Endometrium (tissue), 2 donors: ENCODE results near the gene GPHN.

Source experiments
- FAIRE-seq: peaks from 2 replicates; lab custom pipeline; 2012; peaks lifted over from hg19 to GRCh38; lab: Jason Lieb, UNC
- donor health status: control.
- donor health status: control.

GPHN gene

DNA sequence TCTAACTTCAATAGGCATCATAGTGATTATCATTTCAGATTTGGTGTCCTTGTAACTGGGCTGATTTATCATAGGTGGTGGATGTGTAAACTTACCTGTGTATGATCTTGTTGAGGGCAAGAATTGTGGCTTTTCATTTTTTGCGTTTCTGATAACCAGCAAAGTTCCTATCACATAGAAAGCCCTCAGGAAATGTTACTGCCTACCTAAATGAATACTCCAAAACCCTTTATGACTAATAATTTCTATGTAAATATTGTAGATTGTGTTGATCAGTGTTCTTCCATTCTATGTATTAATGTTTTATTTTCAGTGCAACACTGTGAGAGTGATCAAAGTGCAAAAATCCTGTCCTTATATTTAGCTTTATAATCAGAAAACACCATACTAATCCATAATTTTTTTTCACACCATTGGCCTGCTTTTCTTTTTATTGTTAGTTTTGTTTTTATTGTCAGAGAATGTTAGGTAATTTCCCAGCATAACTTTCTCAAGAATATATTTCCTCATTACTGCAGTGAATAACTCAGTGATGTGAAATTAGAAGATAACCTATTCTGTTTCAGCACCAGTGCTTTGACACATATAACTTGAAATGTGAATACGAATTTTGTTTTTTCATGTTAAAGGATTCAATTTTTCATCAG, 94.1 kb downstream of the GPHN start:
- no peak for FAIRE-seq

GRCh38 chr14:66603945-66604344, 96.0 kb downstream of the GPHN start:
- FAIRE-seq = no peak

DNA sequence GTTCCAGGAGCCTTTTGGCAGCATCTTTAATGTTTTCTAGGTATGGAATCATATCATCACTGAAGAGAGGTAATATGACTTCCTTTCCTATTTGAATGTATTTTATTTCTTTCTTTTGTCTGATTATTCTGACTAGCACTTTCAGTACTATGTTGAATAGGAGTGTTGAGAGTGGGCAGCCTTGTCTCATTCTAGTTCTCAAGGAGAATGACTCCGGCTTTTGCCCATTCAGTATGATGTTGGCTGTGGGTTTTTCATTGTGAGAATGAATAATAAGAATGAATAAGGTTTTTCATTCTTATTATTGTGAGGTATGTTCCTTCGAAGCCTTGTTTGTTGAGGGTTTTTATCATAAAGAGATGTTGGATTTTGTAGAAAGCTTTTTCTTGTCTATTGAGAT, 98.9 kb downstream of the GPHN start:
- no peak for FAIRE-seq

DNA sequence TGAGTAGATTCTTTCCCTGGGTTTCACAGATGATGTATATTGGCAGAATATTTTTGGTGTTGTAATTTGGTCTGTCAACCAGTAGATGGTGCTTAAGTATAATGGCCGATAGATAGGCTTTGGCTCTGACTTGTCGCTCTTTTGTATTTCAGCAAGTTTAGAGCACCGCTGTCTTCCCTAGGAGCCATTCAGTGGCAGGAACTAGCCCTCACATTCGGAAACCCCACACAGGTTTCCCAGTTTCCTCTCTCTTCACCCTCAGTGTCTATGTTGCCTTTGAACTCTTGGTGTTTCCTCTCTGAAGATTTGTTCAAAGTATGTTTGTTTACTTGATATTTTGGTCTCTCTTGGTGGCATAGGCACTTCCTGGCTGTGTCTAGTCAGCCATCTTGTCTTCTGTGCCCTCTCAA, 102.2 kb downstream of the GPHN start:
- no peak for FAIRE-seq

DNA sequence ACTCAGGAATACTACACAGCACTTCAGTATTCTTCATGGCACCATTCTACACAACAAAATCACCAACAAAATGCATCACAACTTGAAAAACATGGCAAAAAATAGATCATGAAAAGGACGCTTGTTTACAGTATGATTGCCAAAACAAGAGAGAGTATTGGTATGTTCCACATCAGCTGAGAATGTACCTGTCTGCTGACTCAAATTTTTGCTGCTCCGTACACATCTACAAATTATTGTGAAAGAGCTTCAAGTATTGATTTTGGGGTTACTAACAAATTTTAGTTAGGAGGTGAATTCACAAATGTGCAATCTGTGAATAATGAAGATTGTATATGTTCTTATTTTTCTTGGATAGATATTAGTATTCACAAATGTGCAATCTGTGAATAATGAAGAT, 105.4 kb downstream of the GPHN start:
- no peak for FAIRE-seq

DNA sequence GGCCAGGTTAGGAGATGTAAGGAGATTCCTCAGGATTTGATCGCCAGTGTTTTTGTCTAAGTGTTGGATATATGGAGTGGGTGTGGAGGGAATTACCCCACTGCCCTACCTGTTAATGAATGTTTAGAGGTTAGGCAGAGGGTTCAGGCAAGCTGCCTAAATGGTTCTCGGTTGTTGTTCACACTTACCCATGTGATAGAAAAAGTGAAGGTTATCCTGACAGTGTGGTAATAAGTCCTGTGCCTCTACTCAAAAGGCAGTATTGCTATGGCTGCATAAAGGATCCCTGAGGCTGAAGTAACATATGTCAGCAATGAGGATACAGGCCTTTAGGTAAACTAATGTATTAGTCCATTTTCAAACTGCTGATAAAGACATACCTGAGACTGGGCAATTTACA, 112.0 kb downstream of the GPHN start:
- no peak for FAIRE-seq

DNA sequence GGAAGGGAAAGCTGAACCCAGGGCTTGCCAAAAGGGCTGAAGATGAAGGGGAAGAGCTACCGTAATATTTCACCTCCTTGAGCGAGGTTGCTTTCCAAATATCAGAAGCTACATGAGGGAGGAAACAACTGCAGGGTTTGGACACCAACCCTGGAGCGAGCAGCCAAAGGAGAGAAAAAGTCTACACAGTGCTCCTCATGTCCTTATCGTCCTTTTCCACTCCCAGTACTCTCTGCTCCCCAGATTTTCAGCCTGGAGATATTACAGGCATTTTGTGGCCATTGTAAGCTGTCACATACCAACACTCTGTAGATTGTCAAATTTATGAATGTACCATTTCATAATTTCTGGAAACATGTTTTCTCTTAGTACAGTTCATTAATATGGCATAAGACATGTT, 115.9 kb downstream of the GPHN start:
- FAIRE-seq = no peak

- FAIRE-seq = no peak
These were observed 116.5 kb downstream of the GPHN start for GRCh38 chr14:66624336-66624937.

GRCh38 chr14:66628636-66629035, 120.7 kb downstream of the GPHN start:
- peak; percentile 26 for FAIRE-seq

DNA sequence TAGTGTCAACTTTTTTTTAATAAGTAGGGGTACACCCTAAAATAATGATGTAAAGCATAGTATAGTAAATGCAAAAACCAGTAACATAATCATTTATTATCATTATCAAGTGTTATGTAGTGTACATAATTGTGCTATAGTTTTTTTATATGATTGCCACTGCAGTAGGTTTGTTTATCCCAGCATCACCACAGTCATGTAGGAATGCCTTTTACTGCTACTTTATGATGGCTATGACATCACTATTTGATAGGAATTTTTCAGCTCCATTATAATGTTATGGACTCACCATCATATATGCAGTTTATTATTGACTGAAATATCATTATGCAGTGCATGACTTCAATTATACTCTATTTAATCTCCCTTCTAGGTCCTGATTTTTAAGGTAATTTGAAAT, 121.6 kb downstream of the GPHN start:
- no peak for FAIRE-seq

DNA sequence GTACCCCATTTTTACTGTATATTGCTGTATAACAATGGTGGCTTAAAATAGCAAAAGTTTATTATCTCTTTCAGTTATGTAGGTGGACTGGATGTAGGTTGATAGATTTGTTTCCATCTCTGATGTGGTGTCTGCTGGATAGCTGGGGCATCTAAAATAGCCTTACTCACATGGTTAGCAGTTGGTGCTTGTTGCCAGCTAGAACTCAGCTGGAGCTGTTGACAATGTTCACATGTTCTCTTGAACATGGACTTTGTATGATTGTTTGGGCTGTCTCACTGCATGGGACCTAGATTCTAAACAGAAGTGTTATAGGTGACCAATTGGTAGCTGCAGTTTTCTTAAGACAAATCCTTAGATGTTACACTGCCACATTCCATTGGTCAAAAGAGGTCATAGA, 126.9 kb downstream of the GPHN start:
- no peak for FAIRE-seq

DNA sequence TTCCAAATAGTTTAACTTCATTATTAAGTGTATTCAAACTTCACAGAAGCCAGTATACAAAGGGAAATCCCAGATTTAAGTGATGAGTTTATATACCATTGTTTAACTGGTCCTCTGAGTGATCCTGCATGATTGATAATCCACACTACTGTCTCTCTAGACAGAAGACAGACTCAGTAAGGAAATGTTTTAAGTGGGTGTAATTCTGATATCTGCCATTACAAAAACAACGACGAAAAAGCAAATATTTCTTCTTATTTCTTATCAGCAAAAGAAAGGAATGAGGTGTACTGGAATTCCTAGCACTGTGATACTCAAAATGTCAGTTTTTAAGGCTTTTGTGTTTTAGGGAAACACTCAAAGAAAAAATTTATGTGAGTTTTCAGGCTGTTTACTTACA, 127.5 kb downstream of the GPHN start:
- FAIRE-seq = no peak

DNA sequence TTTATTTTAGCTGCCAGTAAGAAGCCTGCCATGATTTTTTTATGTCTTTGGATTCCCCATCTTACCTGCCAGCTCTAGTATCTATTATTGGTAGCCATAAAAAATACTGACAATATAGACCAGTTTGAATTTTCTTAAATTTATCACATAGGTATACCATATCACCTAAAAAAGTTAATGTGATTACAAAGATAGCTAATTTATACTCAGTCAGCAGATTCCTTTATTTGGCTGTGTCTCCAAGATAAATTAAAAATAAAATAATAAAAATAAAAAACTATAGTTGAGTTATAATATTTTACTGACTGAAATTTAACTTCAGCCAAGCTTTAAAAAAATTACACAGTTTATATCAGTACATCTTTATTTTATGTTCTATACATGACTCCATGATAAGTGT, 128.3 kb downstream of the GPHN start:
- no peak for FAIRE-seq

DNA sequence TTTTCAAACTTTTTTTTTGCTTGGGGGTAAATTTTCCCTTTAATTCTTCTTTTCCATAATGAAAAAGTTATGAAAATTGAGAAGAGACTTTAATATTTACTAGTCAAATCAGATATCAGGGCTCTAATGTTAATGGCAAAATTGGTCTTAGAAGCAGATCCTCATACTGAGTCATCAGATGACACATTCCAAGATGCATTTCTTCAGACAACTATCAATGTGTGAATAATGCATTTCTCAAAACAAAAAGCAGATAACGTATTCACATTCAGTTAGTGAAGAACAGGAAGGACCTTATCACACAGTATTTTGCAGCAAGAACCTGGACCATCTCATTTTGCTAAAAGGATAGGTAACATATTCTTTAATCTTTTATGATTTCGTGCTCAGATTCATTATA, 130.7 kb downstream of the GPHN start:
- FAIRE-seq = no peak

DNA sequence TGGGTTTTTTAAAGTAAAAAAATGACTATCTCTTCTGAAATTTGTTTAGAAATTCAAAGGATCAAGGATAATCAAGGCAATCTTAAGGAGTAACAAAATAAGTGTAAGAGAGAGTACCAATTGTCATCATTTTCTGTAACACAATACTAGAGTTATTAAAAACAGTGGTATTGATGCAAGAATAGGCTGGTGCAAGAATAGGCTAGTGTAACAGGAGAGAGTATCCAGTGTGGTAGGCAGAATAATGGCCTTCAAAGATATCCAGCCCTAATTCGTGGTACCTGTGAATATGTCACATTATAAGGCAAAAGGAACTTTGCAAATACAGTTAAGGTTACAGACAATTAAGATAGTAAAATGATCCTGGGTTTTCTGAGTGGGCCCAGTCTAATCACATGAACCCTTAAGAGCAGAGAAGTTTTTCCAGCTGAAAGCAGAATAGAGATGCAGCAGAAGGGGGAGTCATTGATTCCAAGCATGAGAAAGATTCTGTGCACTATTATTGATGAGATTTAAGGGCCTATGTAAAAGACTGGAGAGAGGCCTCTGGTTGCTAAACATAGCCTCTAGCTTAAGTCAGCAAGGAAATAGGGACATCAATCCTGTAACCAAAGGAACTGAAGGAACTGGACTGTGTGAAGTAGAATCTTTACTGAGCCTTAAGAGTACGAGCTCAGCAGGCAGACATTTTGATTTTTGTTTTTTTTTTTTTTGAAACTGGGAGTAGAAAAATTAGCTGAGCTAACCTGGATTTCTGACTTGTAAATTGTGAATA, 134.1 kb downstream of the GPHN start:
- no peak for FAIRE-seq

DNA sequence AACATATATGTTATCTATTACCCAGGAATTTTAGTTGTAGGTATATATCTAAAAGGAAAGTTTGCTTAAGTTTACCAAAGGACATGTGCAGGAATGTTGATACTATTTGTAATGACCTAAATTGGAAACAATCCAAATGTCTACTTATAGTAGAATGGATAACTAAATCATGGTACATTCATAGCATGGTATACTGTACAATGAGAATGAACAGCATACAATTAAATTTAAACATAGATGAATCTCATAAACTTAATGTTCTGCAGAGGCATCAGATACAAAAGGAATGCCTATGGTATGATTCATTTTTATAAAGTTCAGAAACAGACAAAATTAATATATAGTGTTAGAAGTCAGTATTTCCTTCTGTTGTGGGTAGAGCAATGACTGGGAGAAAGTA, 135.4 kb downstream of the GPHN start:
- no peak for FAIRE-seq

- no peak for FAIRE-seq
These were observed 137.8 kb downstream of the GPHN start for GRCh38 chr14:66645716-66646115.

- no peak for FAIRE-seq
These were observed 141.6 kb downstream of the GPHN start for GRCh38 chr14:66649498-66649897.

GRCh38 chr14:66650491-66650911, 142.6 kb downstream of the GPHN start:
- FAIRE-seq = no peak

DNA sequence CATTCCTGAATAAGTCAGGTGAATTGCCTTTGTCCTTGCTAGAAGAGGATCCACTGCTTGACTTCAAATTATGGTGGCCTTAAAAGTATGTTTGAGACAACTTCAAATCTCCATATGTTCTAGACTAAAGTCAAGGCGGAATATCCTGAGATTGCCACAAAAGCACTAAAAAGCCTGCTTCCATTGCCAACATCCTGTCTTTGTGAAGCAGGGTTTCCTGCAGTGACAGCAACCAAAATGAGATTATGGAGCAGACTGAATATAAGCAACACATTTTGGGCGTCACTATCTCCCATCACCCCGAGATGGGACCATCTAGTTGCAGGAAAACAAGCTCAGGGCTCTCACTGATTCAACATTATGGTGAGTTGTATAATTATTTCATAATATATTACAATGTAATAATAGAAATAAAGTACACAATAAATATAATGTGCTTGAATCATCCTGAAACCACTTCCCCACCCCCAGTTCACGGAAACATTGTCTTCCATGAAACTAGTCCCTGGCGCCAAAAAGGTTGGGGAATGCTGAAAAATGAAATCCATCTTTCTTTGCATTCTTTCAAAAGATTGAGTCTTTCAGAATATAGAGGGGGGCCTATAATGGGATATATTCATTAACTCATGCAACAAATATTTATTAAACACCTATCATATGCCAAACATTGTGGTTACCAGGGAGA, 143.7 kb downstream of the GPHN start:
- FAIRE-seq = no peak

DNA sequence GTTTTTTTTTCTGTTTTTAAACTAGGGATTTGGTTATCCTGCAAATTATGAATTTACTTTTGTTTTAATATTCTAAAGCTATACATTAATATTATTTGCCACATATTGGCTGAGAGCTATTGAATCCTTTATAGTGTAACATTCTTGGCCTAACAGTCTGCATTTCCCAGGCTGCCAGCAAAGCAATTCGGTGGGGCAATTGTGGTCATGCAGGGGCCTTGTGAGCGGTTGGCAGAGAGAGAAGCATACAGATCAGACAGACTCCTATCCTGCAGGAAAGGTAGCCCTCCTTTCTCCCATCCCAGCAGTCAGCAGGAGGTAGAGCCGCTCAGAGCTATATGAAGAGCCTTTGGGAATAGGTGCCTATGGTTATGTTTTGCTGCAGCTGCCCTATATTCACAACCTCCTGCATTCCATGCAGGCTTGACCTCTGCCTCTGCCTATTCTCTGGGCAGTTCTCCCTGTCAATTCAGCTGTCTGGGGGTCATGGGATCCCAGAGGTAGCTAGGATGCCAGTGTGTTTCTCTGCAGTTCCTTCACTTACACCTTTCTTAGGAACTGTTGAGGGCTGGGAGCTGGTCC, 144.7 kb downstream of the GPHN start:
- FAIRE-seq = no peak

DNA sequence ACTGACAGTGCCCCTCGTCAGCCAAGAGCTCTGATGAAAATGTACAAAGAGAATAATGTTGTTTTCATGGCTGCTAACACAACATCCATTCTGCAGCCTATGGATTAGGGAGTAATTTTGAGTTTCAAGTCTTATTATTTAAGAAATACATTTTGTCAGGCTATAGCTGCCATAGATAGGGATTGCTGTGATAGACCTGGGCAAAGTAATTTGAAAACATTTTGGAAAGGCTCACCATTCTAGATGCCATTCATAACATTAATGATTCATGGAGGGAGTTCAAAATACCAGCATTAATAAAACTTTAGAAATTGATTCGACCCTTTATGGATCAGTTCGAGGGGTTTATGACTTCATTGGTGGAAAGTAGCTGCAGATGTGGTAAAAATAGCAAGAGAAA, 149.8 kb downstream of the GPHN start:
- no peak for FAIRE-seq

- FAIRE-seq = no peak
These were observed 154.4 kb downstream of the GPHN start for GRCh38 chr14:66662374-66662773.
